ENCODE data around the gene MMADHC. TPM values are rescaled to one million over a fixed set of nuclear protein-coding genes. Genes with fewer than 3 reads are reported as not detected.

Gene MMADHC
- total RNA-seq, 3 donors from 2014 or later, result 84.2 to 111 (median 109) TPM

- Histone ChIP-seq H3K27me3 (no peaks in the 10 kb centered on the region), H3K9me3 (peaks cover 0 to 1% of the 10 kb centered on the region in 2 donors), H3K36me3 (no peaks in the 10 kb centered on the region), H3K27ac (no peak overlapping the region), H3K4me1 (no peaks in the 10 kb centered on the region), H3K4me3 (no peak overlapping the region)
- no peak for DNase-seq (ENCODE audit: low spot score in 2 of 2)
- TF ChIP-seq POLR2A (IDR thresholded peaks at IDR 0.05) (no peak), POLR2AphosphoS5 (IDR thresholded peaks at IDR 0.05) (no peak), CTCF (IDR thresholded peaks at IDR 0.05) (no peak)
- intact Hi-C loops (cut with DNase I; ENCODE audit: low total_unique reads), result no loop called here
These were observed 59.4 kb downstream of the MMADHC start for GRCh38 chr2:149527998-149528755.

- Histone ChIP-seq H3K36me3 (no peaks in the 10 kb centered on the region), H3K9me3 (peaks cover 0 to 4% of the 10 kb centered on the region in 2 donors), H3K27me3 (no peaks in the 10 kb centered on the region), H3K27ac (no peak overlapping the region), H3K4me1 (no peaks in the 10 kb centered on the region), H3K4me3 (no peak overlapping the region)
- no peak for DNase-seq (ENCODE audit: low spot score in 2 of 2)
- intact Hi-C loops (cut with DNase I; ENCODE audit: low total_unique reads), result no loop called here
- TF ChIP-seq POLR2A (IDR thresholded peaks at IDR 0.05), result no peak
- no peak for TF ChIP-seq POLR2AphosphoS5 (IDR thresholded peaks at IDR 0.05)
- TF ChIP-seq CTCF (IDR thresholded peaks at IDR 0.05), result no peak
These were observed 60.9 kb downstream of the MMADHC start for GRCh38 chr2:149526689-149527088.

GRCh38 chr2:149525323-149525722, 62.3 kb downstream of the MMADHC start:
- intact Hi-C loops (cut with DNase I; ENCODE audit: low total_unique reads), result no loop called here
- Histone ChIP-seq H3K27me3 (no peaks in the 10 kb centered on the region), H3K27ac (no peak overlapping the region), H3K4me3 (no peak overlapping the region), H3K4me1 (no peaks in the 10 kb centered on the region), H3K9me3 (peaks cover 0 to 4% of the 10 kb centered on the region in 2 donors), H3K36me3 (no peaks in the 10 kb centered on the region)
- TF ChIP-seq POLR2AphosphoS5 (IDR thresholded peaks at IDR 0.05) (no peak), POLR2A (IDR thresholded peaks at IDR 0.05) (no peak), CTCF (IDR thresholded peaks at IDR 0.05) (no peak)
- no peak for DNase-seq (ENCODE audit: low spot score in 2 of 2)
